Cerebellar cortex (tissue), 1 donor: ENCODE data around the gene NOTCH2.

ENCODE experiments used
- DNase-seq: peaks from one replicate; pipeline ENCODE4 v3.0.0-alpha.2; 2015; ENCODE audit warnings: low spot score

Gene NOTCH2

DNA sequence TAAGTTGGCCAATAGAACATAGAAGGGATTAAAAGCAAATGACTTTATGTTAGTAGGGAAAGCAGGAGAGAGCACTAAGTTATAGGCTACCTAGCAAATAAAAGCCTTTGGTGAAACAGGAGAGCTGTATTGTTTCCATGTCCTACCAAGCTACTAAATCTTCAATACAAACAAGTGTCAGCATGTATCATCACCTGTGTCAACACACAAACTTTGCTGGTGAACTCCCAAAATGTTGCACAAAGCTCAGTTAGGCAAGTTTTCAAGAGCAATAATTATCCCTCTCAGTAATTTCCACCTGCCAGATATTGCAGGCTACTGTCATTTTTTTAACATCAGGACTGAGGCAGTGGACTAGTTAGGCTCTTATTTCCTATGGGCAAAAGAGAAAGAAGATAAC is 95.4 kb downstream of the NOTCH2 start:
- DNase-seq = no peak

DNA sequence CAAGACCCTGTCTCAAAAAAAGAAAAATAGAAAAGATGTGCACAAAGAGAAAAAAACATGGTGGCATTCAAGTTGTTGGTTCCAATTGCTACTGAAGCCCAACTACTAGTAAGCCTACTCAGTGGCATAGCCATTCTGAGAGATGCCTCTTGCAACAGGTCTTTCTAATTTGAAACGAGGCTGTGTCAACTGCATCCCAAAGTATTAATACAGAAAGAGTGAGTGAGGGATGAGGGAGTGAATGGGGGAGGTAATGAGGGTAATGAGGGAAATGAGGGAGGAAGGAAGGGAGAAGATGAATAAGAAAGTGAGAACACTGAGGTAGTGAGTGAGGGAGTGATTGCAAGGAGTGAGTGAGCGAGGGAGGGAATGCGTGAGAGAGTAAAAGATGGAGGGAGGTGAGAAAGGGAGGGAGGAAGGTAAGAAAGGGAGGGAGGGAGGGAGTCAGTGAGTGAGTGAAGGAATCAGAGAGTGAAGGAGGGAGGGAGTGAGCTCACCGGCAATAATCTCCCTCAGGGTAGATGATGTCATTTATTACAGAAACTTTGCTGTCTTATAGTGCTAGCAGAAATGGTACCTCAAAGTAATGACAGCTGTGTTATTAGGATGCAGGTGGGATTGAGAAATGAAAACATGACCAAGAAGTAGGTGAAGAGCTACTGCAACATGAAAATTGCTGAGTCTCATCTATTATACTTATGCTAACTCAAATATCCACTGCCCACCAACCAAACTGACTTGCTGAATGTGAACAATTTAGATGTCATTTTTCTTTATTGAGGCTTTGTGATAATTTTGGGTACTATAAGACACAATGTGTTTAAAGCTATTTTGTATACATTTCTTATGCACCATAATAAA is 97.5 kb downstream of the NOTCH2 start:
- DNase-seq = no peak

GRCh38 chr1:119968601-119969000 is 100.9 kb downstream of the NOTCH2 start:
- DNase-seq = no peak

- DNase-seq = peak; percentile 23
These were observed 101.4 kb downstream of the NOTCH2 start for GRCh38 chr1:119968068-119968492.

- no peak for DNase-seq
These were observed 102.8 kb downstream of the NOTCH2 start for GRCh38 chr1:119966681-119967080.

- DNase-seq = no peak
These were observed 103.4 kb downstream of the NOTCH2 start for GRCh38 chr1:119966020-119966419.

DNA sequence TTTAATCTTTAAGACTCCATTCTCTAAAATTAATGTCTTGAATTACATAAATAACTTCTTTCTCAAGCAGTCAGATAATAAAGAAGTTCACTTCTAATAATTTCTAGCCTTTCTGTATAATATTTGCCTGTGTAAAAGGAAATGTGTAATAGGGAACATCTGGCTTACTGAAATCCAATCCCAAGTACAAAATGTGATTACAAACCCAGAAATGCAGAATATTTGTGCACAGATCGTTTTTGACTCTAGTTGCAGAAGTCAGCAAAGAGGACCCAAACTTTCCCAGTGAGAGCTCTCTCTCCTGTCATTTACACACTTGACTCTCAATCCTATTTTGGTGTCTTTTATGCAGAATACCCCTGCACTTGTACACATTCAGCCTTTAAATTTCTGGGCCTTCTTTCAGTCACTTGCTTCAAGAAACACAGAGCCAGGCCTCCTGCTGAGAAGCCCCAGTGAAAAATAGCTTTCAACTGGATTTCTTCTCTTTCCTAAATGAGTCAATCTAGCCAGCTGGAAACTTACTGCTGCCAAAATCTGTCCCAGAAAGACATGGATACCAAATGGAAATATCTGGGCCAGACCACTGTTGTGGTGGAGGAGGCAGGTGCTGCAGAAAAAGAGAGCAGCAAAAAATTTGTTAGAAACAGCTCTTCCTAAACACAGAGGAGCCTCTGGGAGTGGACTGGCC is 104.6 kb downstream of the NOTCH2 start:
- DNase-seq = peak; percentile 57

- no peak for DNase-seq
These were observed 107.0 kb downstream of the NOTCH2 start for GRCh38 chr1:119962296-119962968.

DNA sequence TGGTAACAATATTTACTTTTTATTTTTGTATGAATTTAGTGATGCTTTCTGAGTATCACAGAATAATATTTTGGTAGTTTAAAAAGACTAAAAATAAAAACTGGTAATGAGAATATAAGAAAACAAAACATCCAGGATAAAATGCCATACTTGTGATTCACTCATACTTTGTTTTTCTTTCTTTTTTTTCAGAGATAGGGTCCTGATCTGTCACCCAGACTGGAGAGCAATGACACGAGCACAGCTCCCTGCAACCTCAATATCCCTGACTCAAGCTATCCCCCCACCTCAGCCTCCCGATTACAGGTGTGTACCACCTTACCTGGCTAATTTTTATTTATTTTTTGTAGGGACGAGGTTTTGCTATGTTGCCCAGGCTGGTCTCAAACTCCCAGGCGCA is 109.0 kb downstream of the NOTCH2 start:
- no peak for DNase-seq

GRCh38 chr1:119959268-119960220 is 109.9 kb downstream of the NOTCH2 start:
- no peak for DNase-seq

GRCh38 chr1:119958223-119958622 is 111.2 kb downstream of the NOTCH2 start:
- no peak for DNase-seq

DNA sequence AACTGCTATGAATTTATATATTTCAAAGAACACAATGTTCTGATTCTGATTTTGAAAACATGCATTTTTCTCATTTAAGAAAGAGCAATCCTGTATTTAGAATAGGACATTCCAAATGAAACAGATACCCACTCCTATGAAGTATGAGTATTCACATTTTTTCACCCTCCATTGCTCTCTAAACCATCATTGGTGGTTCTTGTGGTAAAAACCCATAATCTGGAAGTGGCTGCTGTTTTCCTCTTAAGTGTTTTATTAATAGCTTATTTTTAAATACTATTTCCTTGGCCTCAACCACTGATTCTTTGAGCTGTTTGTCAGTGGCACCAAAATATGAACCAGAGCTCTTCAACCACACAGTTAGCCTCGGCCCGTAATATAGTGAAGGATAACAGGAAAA is 113.2 kb downstream of the NOTCH2 start:
- DNase-seq = no peak

DNA sequence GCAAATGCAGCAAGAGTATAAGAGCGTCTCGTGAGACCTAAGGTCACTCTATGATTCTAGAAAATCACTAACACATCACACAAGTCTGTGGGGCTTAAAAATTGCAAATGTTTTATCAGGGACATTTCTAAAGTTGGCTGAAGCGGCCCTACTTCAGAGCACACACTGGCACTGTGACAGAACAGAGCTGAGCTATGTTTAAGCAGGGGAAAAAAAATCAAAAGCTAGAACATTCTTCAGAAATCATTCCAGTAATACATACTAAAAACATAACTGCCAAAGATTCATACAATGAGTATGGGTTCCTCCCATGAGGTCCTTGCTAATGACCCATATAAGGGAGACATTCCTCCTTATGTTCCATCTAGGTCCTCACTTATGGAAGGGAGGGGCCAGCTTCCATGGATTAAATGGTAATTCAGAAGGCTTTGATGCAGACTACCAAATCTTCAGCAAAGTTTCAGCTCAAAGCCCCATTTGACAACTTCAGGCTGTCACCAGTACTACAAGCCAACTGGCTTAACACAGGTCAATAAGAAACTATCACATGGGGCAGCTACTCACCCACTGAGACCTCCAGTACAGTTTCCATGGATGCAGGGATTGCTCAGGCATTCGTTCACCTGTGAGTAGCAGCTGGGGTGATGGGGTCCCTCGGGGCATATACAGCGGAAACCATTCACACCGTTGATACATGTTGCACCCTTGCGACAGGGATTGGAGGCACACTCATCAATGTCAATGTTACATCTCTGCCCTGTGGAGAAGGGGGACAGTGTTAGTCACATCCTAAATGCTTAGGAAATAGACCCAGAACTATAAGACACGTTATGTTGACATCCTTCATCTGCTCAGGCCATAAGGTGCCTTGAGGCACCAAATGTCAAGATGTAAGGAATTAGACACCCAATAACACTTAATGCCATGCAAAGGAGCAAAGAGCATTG is 114.7 kb downstream of the NOTCH2 start:
- DNase-seq = no peak

GRCh38 chr1:119953266-119953998 is 116.0 kb downstream of the NOTCH2 start:
- DNase-seq = no peak

GRCh38 chr1:119952496-119952895 is 117.0 kb downstream of the NOTCH2 start:
- no peak for DNase-seq

- peak; percentile 84 for DNase-seq
These were observed 120.9 kb downstream of the NOTCH2 start for GRCh38 chr1:119948342-119949214.

DNA sequence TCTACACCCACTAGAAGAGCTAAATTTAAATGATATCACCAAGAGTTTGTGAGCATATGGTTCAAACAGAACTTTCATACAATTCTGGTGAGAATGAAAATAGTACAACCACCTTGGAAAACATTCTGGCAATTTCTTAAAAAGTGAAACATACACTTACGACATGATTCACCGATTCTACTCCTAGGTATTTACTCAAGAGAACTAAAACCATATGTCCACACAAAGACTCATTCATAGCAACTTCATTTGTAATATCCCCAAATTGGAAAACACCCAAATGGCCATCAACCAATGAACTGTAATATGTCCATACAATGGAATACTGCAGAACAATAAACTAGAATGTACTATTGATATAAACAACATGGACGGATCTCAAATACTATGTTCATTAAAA is 122.0 kb downstream of the NOTCH2 start:
- no peak for DNase-seq

GRCh38 chr1:119946724-119947123 is 122.7 kb downstream of the NOTCH2 start:
- no peak for DNase-seq

GRCh38 chr1:119943216-119943615 is 126.2 kb downstream of the NOTCH2 start:
- DNase-seq = no peak
